Sigmoid colon (tissue), 7 donors: Measurements from ENCODE around the gene ALG12. TPM values are rescaled to one million over a fixed set of nuclear protein-coding genes. Genes with fewer than 3 reads are reported as not detected.

Experiments
- DNase-seq: peaks from one replicate; pipeline ENCODE4 v3.0.0-alpha.2; 2019
- H3K27ac ChIP-seq, 4 donors: fragments of 200-600 bp; sonication (generic); one replicate each; pipeline ENCODE4 v1.5.1; 2016 to 2019; ENCODE audit warnings: mild to moderate bottlenecking in 1 of 4
- H3K27me3 ChIP-seq, 3 donors: fragments of 200-600 bp; sonication (generic); one replicate each; pipeline ENCODE4 v1.5.1; 2019; ENCODE audit warnings: mild to moderate bottlenecking in 1 of 3
- H3K36me3 ChIP-seq, 4 donors: fragments of 200-600 bp; sonication (generic); one replicate each; pipeline ENCODE4 v1.5.1; 2016 to 2019
- H3K4me1 ChIP-seq, 4 donors: fragments of 200-600 bp; sonication (generic); one replicate each; pipeline ENCODE4 v1.5.1; 2017 to 2019
- H3K4me3 ChIP-seq, 4 donors: fragments of 200-600 bp; sonication (generic); one replicate each; pipeline ENCODE4 v1.5.1; 2017 to 2019; ENCODE audit warnings: mild to moderate bottlenecking in 2 of 4, moderate library complexity in 1 of 4
- H3K9me3 ChIP-seq, 4 donors: fragments of 200-600 bp in 3 of 4; sonication (generic) in 3 of 4; one replicate each; pipeline versions ENCODE4 v1.5.1 to v1.6.1; 2013 to 2019
- CTCF ChIP-seq, 4 experiments: fragments of 450-650 bp in 3 of 4; fragments of 200-600 bp in 1 of 4; IDR thresholded peaks; one replicate each; pipeline ENCODE4 v1.5.1; 2016 to 2019; ENCODE audit warnings: antibody characterized with exemption in 4 of 4, mild to moderate bottlenecking in 3 of 4, moderate library complexity in 2 of 4
- EP300 ChIP-seq, 4 donors: sonication (generic); formaldehyde crosslinking; IDR thresholded peaks; one replicate each; pipeline ENCODE4 v1.6.1; 2017; ENCODE audit warnings: antibody characterized with exemption in 4 of 4
- POLR2A ChIP-seq, 2 donors: fragments of 450-650 bp; IDR thresholded peaks; one replicate each; pipeline ENCODE4 v1.6.1; 2016; ENCODE audit warnings: antibody characterized with exemption in 2 of 2, mild to moderate bottlenecking in 2 of 2, moderate library complexity in 2 of 2
- POLR2AphosphoS5 ChIP-seq, 4 donors: sonication (generic); formaldehyde crosslinking; IDR thresholded peaks; one replicate each; pipeline ENCODE4 v1.6.1; 2017; ENCODE audit warnings: antibody characterized with exemption in 4 of 4
- WGBS, 2 donors: extraction: QIAGEN DNeasy Blood & Tissue Kit; methylation state at CpG; one replicate each; pipeline ENCODE4 v1.1.7; 2013; 5-methylcytosine and 5-hydroxymethylcytosine counted together
- intact Hi-C: fragments of 100-400 bp; cut with DNase I; formaldehyde crosslinking; loops from one replicate; pipeline ENCODE4 v1.15.1; 2023
- polyA plus RNA-seq, 3 donors: library from polyadenylated mRNA; stranded (reverse); fragments of 200-250 nt; gene quantifications; one replicate each; pipeline ENCODE4 v1.2.3, GENCODE V29; 2013
- total RNA-seq, 4 donors: library from RNA; depleted of rRNA; stranded (reverse); fragments of >200 nt; gene quantifications; one replicate each; pipeline ENCODE4 v1.1.0, GENCODE V29; 2016
- donor health status: healthy with polysubstance abuse.
- donor health status: Bipolar disorder and iron deficiency.
- donor health status: healthy.

ALG12 gene
- total and polyA plus RNA-seq, 7 donors: 1.8 to 23.9 (median 14.4) TPM

GRCh38 chr22:49861642-49862495, 56.4 kb downstream of the ALG12 start:
- H3K36me3 ChIP-seq: no peaks in the 10 kb centered on the region
- H3K4me1 ChIP-seq: no peaks in the 10 kb centered on the region
- H3K27me3 ChIP-seq: no peaks in the 10 kb centered on the region
- 93 to 95% methylated on average over 29 of the region's 29 CpGs for WGBS, 2 donors
- no peak for TF ChIP-seq CTCF (IDR thresholded peaks at IDR 0.05)
- TF ChIP-seq POLR2AphosphoS5 (IDR thresholded peaks at IDR 0.05): no peak
- TF ChIP-seq POLR2A (IDR thresholded peaks at IDR 0.05): no peak
- no peak for TF ChIP-seq EP300 (IDR thresholded peaks at IDR 0.05)
- intact Hi-C loops: no loop called here
- no peak overlapping the region for H3K27ac ChIP-seq
- DNase-seq: no peak
- no peak overlapping the region for H3K4me3 ChIP-seq
- peaks cover 0 to 10% (median 3%) of the 10 kb centered on the region in 4 donors for H3K9me3 ChIP-seq

- WGBS, 2 donors: 84 to 85% methylated on average over 14 of the region's 14 CpGs
- DNase-seq: no peak
Measured at GRCh38 chr22:49858827-49859226, 59.4 kb downstream of the ALG12 start.

GRCh38 chr22:49856766-49857618, 61.2 kb downstream of the ALG12 start:
- intact Hi-C loops: loop anchor here (10.0 kb wide), 1 partner anchor 338 kb away; no protein-coding TSS in a partner anchor
- 87 to 88% methylated on average over 31 of the region's 31 CpGs for WGBS, 2 donors
- Histone ChIP-seq H3K27me3 (no peaks in the 10 kb centered on the region), H3K9me3 (no peaks in the 10 kb centered on the region), H3K27ac (no peak overlapping the region), H3K4me3 (no peak overlapping the region), H3K36me3 (no peaks in the 10 kb centered on the region), H3K4me1 (peaks cover 0 to 29% (median 20%) of the 10 kb centered on the region in 4 donors)
- no peak for DNase-seq
- TF ChIP-seq EP300 (IDR thresholded peaks at IDR 0.05) (no peak), POLR2A (IDR thresholded peaks at IDR 0.05) (no peak), POLR2AphosphoS5 (IDR thresholded peaks at IDR 0.05) (no peak), CTCF (IDR thresholded peaks at IDR 0.05) (no peak)

More at GRCh38 chr22:49858827-49859226, 59.4 kb downstream of the ALG12 start:
- TF ChIP-seq POLR2AphosphoS5 (IDR thresholded peaks at IDR 0.05) (no peak), POLR2A (IDR thresholded peaks at IDR 0.05) (no peak)
- H3K27me3 ChIP-seq: no peaks in the 10 kb centered on the region
- H3K4me3 ChIP-seq: no peak overlapping the region
- peaks cover 0 to 21% (median 15%) of the 10 kb centered on the region in 4 donors for H3K4me1 ChIP-seq
- no peaks in the 10 kb centered on the region for H3K36me3 ChIP-seq
- H3K27ac ChIP-seq: no peak overlapping the region
- intact Hi-C loops: loop anchor here (10.0 kb wide), 1 partner anchor 336 kb away; no protein-coding TSS in a partner anchor
- no peaks in the 10 kb centered on the region for H3K9me3 ChIP-seq

GRCh38 chr22:49856343-49856742, 61.9 kb downstream of the ALG12 start:
- peaks cover 0 to 29% (median 20%) of the 10 kb centered on the region in 4 donors for H3K4me1 ChIP-seq
- no peak overlapping the region for H3K27ac ChIP-seq
- DNase-seq: no peak
- 85 to 90% methylated on average over 18 to 19 of the region's 23 CpGs for WGBS, 2 donors
- intact Hi-C loops: loop anchor here (10.0 kb wide), 1 partner anchor 338 kb away; no protein-coding TSS in a partner anchor
- H3K9me3 ChIP-seq: no peaks in the 10 kb centered on the region
- no peak overlapping the region for H3K4me3 ChIP-seq
- TF ChIP-seq EP300 (IDR thresholded peaks at IDR 0.05) (no peak), CTCF (IDR thresholded peaks at IDR 0.05) (no peak), POLR2AphosphoS5 (IDR thresholded peaks at IDR 0.05) (no peak), POLR2A (IDR thresholded peaks at IDR 0.05) (no peak)
- no peaks in the 10 kb centered on the region for H3K36me3 ChIP-seq
- no peaks in the 10 kb centered on the region for H3K27me3 ChIP-seq
